HG03097 (cell line): ENCODE data around the gene CLASP1.

Experiments used
- ATAC-seq: cut with Tn5 transposase; IDR thresholded peaks from one replicate; pipeline ENCODE4 v1.9.1; 2021; ENCODE audit not compliant: unreplicated experiment, low FRiP score

The CLASP1 gene

GRCh38 chr2:121513597-121514333 lies 135.5 kb downstream of the CLASP1 start:
- no peak for ATAC-seq

GRCh38 chr2:121510857-121511256 lies 138.4 kb downstream of the CLASP1 start:
- no peak for ATAC-seq

GRCh38 chr2:121506621-121507020 lies 142.6 kb downstream of the CLASP1 start:
- no peak for ATAC-seq

GRCh38 chr2:121505986-121506586 lies 143.2 kb downstream of the CLASP1 start:
- no peak for ATAC-seq

- ATAC-seq: no peak
These were observed 144.3 kb downstream of the CLASP1 start for GRCh38 chr2:121505005-121505404.

GRCh38 chr2:121504316-121504715 lies 144.9 kb downstream of the CLASP1 start:
- no peak for ATAC-seq

GRCh38 chr2:121502781-121503180 lies 146.5 kb downstream of the CLASP1 start:
- no peak for ATAC-seq

GRCh38 chr2:121502246-121502645 lies 147.0 kb downstream of the CLASP1 start:
- no peak for ATAC-seq

- ATAC-seq: no peak
These were observed 147.7 kb downstream of the CLASP1 start for GRCh38 chr2:121501554-121501953.

GRCh38 chr2:121501031-121501430 lies 148.2 kb downstream of the CLASP1 start:
- no peak for ATAC-seq

- no peak for ATAC-seq
These were observed 150.5 kb downstream of the CLASP1 start for GRCh38 chr2:121498731-121499130.

- no peak for ATAC-seq
These were observed 156.9 kb downstream of the CLASP1 start for GRCh38 chr2:121492409-121492808.

GRCh38 chr2:121491518-121491917 lies 157.7 kb downstream of the CLASP1 start:
- no peak for ATAC-seq

- no peak for ATAC-seq
These were observed 158.6 kb downstream of the CLASP1 start for GRCh38 chr2:121490584-121491133.

- ATAC-seq: no peak
These were observed 159.2 kb downstream of the CLASP1 start for GRCh38 chr2:121489911-121490583.

- no peak for ATAC-seq
These were observed 160.0 kb downstream of the CLASP1 start for GRCh38 chr2:121489284-121489683.

- ATAC-seq: no peak
These were observed 163.0 kb downstream of the CLASP1 start for GRCh38 chr2:121486191-121486790.

GRCh38 chr2:121485039-121485438 lies 164.2 kb downstream of the CLASP1 start:
- no peak for ATAC-seq

GRCh38 chr2:121483846-121484245 lies 165.4 kb downstream of the CLASP1 start:
- no peak for ATAC-seq

GRCh38 chr2:121483021-121483420 lies 166.2 kb downstream of the CLASP1 start:
- no peak for ATAC-seq

- ATAC-seq: no peak
These were observed 168.4 kb downstream of the CLASP1 start for GRCh38 chr2:121480826-121481225.
